Uterus (tissue), 2 donors: ENCODE data around the gene COL15A1.

ENCODE experiments used
- POLR2A ChIP-seq, 2 donors: fragments of 450-650 bp; IDR thresholded peaks; one replicate each; pipeline ENCODE4 v1.6.1; 2016; ENCODE audit warnings: antibody characterized with exemption in 2 of 2, mild to moderate bottlenecking in 1 of 2, moderate library complexity in 1 of 2
- TF ChIP-seq, protein P1 (sequence below), 4 experiments: fragments of 200-600 bp in 2 of 4; fragments of 450-650 bp in 2 of 4; sonication (generic) in 2 of 4; IDR thresholded peaks; one replicate each; pipeline ENCODE4 v1.5.1; 2016 to 2019; ENCODE audit warnings: antibody characterized with exemption in 4 of 4, mild to moderate bottlenecking in 2 of 4, moderate library complexity in 1 of 4

DNA sequence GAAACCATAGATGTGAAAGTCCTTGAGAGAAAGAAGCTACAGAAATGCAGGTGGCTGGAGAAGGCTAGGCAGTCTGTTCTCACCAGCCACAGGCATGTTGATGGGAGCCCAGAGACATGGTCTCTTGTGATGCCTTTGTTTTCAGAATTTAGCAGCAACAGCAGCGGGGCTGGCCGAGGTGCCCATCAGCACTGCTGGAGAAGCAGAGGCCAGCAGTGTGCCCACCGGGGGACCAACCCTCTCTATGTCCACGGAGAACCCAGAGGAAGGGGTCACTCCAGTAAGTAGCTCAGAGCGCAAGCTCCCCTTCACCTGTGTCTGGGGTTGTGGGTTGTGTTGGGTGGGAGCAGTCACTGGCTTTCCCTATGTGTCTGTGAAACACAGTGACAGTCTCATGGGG is 59.6 kb downstream of the COL15A1 start:
- TF ChIP-seq, protein P1, sequence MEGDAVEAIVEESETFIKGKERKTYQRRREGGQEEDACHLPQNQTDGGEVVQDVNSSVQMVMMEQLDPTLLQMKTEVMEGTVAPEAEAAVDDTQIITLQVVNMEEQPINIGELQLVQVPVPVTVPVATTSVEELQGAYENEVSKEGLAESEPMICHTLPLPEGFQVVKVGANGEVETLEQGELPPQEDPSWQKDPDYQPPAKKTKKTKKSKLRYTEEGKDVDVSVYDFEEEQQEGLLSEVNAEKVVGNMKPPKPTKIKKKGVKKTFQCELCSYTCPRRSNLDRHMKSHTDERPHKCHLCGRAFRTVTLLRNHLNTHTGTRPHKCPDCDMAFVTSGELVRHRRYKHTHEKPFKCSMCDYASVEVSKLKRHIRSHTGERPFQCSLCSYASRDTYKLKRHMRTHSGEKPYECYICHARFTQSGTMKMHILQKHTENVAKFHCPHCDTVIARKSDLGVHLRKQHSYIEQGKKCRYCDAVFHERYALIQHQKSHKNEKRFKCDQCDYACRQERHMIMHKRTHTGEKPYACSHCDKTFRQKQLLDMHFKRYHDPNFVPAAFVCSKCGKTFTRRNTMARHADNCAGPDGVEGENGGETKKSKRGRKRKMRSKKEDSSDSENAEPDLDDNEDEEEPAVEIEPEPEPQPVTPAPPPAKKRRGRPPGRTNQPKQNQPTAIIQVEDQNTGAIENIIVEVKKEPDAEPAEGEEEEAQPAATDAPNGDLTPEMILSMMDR (IDR thresholded peaks at IDR 0.05): no peak
- TF ChIP-seq POLR2A (IDR thresholded peaks at IDR 0.05): no peak
